GM19397 (cell line): ENCODE results near the gene OR4L1.
"Not testable (repeated sequence)": the region's sequence is repeated elsewhere in the genome, so short reads cannot be mapped to it uniquely, and the experiment has no call there.

Experiments
- ATAC-seq: cut with Tn5 transposase; IDR thresholded peaks from one replicate; pipeline ENCODE4 v1.9.1; 2021; ENCODE audit warnings: mild to moderate bottlenecking, moderate library complexity; ENCODE audit not compliant: unreplicated experiment

OR4L1 gene, protein sequence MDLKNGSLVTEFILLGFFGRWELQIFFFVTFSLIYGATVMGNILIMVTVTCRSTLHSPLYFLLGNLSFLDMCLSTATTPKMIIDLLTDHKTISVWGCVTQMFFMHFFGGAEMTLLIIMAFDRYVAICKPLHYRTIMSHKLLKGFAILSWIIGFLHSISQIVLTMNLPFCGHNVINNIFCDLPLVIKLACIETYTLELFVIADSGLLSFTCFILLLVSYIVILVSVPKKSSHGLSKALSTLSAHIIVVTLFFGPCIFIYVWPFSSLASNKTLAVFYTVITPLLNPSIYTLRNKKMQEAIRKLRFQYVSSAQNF

DNA sequence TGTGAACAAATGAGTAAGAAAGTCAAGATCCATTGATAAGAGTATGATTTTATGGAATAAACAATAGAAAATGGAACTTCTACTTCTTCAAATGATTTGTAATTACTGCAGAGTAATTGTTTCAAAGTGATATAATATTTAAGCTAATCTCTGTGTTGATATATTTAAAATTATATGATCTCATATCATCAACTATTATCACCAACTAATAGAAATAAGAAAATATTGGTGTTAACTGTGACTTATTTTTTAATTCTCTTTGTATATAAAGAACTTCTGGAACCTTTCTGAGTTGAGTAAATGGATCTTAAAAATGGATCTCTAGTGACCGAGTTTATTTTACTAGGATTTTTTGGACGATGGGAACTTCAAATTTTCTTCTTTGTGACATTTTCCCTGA, at the start of gene OR4L1:
Gene OR4L1, plus strand, starts transcription at position 301 of the 400 bp plus-strand sequence. Its CDS starts 0 bp downstream, at position 301.
- ATAC-seq, result no peak

DNA sequence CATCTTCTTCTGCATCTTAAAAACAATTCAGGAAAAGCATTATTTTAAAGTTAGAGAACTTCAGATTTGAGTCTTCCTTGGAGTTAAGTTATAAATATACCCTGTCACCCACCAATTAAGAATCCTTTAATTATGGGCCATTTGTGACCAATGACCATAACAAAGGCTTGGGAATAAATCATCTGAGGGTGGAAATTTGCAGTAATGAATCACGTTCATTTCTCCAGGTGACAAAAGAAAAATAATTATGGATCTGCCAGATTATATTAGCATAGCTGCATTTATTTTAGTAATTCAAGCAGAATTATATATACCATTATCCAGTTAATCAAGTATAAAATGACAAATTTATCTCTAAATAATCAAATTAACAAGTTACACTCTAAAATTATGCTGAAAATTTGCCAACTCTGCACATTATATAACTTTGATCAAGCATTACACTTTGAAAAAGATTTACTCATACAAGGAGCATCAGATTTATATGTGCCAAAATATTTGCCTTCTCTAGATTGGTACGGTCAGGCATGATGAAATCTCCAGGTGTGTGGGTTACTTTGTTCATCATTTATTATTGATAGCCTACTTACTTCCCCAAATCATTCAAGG, 40.5 kb upstream of the OR4L1 start, which contains the start of gene OR4K14:
Gene OR4K14, minus strand, starts transcription at position 51 of the 609 bp plus-strand sequence. CDS start 4,114 bp downstream, outside the sequence.
- no peak for ATAC-seq

GRCh38 chr14:20031058-20031457, 28.8 kb upstream of the OR4L1 start:
- ATAC-seq, result no peak

DNA sequence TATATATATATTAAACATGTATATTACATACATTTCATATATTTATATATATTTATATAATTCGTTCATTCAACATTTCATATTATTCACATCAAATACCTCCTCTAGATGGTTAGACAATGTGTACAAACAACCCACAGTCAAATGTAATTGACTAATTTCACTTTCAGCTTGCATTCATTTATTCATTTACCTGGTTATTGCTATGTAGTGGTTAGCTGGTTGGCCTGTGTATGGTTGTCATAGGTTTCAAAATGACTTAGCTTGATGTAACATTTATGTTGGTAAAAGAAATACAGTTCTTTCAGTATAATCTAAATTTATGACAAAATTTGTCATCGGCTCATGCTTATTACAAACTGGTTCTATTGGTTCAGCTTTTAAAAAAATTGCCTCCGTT, 24.4 kb upstream of the OR4L1 start:
- no peak for ATAC-seq

DNA sequence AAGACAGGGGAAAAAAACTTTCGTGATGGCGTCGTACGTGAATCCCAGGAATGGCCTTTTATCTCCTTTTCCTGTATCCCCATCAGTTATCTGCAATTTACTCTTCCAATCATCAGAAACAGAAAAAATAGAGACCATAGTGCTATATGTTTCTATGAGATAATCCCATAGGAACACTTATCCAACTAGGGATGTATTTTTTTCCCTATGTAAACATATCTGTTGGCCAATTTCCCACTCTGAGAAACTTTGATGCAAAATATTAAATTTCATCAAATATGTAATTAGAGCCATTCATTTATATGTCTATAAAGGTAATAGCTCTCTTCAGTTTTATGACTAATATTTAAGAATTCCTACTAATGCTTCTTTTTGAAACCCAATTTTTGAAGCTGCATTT, 23.9 kb upstream of the OR4L1 start, which contains the start of gene OR4K13:
Gene OR4K13, minus strand, starts transcription at position 101 of the 400 bp plus-strand sequence. CDS start 1,280 bp downstream, outside the sequence.
- ATAC-seq, result no peak

DNA sequence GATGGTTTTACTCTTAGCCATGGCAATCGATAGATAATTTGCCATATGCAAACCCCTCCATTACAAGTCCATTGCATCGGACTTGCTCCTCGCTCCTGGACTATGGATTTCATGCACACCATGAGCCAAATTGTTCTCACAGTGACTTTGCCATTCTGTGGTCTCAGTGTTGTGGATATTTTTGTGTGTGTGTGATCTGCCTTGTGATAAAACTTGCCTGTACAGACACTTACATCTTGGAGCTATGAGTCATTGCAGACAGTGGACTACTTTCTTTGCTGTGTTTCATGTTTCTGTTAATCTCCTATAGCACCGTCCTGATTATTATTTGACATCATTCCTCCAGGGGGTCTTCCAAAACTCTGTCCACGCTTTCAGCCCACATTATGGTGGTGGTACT, 15.6 kb upstream of the OR4L1 start:
- ATAC-seq, result no peak

GRCh38 chr14:20048202-20048601, 11.6 kb upstream of the OR4L1 start:
- ATAC-seq, result no peak

DNA sequence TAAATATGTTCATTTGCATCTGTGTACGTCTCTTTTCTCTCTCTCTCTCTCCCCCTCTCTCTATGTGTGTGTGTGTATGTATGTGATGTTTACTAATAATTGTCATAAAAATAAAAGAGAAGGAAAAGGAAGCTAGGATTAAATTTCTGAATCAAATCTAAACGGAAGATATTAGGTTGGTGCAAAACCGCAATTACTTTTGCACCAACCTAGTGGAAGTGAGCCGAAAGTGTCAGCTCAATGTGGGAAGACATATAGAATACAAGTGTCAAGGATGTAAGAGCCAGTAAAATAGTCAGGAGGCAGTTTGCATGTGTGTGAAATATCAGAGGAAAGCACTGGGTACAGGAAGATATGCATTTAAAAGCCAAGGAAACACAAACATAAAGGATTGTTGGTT, 32.2 kb downstream of the OR4L1 start:
- ATAC-seq, result no peak

GRCh38 chr14:20093442-20093841, 33.6 kb downstream of the OR4L1 start:
- no peak for ATAC-seq

DNA sequence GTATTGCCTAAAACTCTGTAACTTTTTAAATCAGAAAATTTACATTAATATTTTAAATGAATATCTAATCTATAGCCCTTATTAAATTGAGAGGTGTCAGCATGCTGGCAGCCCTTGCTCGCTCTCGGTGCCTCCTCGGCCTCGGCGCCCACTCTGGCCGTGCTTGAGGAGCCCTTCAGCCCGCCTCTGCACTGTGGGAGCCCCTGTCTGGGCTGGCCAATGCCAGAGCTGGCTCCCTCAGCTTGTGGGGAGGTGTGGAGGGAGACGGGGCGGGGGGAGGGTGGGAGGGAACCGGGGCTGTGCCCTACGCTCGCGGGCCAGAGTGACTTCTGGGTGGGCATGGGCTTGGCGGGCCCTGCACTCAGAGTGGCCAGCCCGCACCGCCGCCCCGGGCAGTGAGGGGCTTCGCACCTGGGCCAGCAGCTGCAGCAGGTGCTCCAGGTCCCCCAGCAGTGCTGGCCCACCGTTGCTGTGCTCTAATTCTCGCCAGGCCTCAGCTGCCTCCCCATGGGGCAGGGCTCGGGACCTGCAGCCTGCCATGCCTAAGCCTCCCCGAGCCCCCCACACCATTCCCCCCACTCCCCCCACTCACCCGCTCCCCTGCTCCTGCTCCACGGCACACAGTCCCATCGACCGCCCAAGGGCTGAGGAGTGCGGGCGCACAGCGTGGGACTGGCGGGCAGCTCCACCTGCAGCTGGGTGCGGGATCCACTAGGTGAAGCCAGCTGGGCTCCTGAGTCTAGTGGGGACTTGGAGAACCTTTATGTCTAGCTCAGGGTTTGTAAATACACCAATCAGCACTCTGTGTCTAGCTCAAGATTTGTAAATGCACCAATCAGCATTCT, 39.3 kb downstream of the OR4L1 start:
- ATAC-seq, result not testable (repeated sequence)

GRCh38 chr14:20110438-20110837, 50.6 kb downstream of the OR4L1 start, which contains the start of gene OR4K17:
Gene OR4K17, plus strand, starts transcription at chr14:20110739. Its CDS starts 6,761 bp downstream, at chr14:20117500.
- ATAC-seq, result no peak
